HCT116 (cell line): ENCODE data around the gene BTF3L4. TPM values are rescaled to one million over a fixed set of nuclear protein-coding genes. Genes with fewer than 3 reads are reported as not detected.
A peak's percentile ranks its signal among the peaks of the same experiment; 100 is the strongest.

Source experiments
- ATAC-seq: fragments of 200-7000 bp; cut with Tn5 transposase; 2 replicates; pipeline ENCODE4 v1.9.1; 2020; ENCODE audit warnings: mild to moderate bottlenecking, moderate library complexity
- BruUV-seq: library from RNA; stranded (reverse); fragments of 400-500 nt; replicated peaks from 2 replicates; lab custom pipeline; 2021; lab: Mats Ljungman, UMichigan
- CTCF ChIA-PET: fragments of 300-600 bp; sonication (Branson Sonifier 250); formaldehyde crosslinking; loops from one replicate; lab custom pipeline; 2021; ENCODE audit warnings: antibody characterized with exemption; lab: Charles Lee
- POLR2A ChIA-PET: fragments of 300-600, 350-600 bp; sonication (Branson Sonifier 250); formaldehyde crosslinking; loops from one replicate; lab custom pipeline; 2021; ENCODE audit warnings: antibody characterized with exemption; lab: Charles Lee
- RAD21 ChIA-PET, 2 experiments: fragments of 300-600 bp; sonication (Branson Sonifier 250); formaldehyde crosslinking; loops; one replicate each; lab custom pipeline; 2023; ENCODE audit warnings: low total read pairs in 2 of 2; ENCODE audit not compliant: uncharacterized antibody in 2 of 2, unreplicated experiment in 2 of 2, low non-redundant PET in 1 of 2; lab: Charles Lee
- DNase-seq: peaks from one replicate; pipeline ENCODE4 v3.0.0-alpha.2; 2010; ENCODE audit warnings: low read depth, low spot score
- H2AFZ ChIP-seq: fragments of 200-600 bp; shearing (Covaris generic), sonication (generic); 2 replicates; pipeline ENCODE4 v1.6.1; 2017; ENCODE audit warnings: low read depth, mixed run types, mixed read lengths, antibody characterized with exemption, low read length; ENCODE audit not compliant: poor library complexity, severe bottlenecking
- H3K27ac ChIP-seq: 2 replicates; pipeline ENCODE4 v1.5.1; 2012; ENCODE audit warnings: low read depth, low read length
- H3K27me3 ChIP-seq: fragments of 200-600 bp; sonication (generic); 2 replicates; pipeline ENCODE4 v1.6.1; 2016; ENCODE audit warnings: mixed run types, low read length, mixed read lengths; ENCODE audit not compliant: insufficient read depth
- H3K36me3 ChIP-seq, 2 experiments: fragments of 200-500 bp in 1 of 2; fragments of 200-600 bp in 1 of 2; sonication (Bioruptor generic) in 1 of 2; sonication (generic) in 1 of 2; 2 replicates each; pipeline versions ENCODE4 v1.5.1 to v1.6.1; 2014 to 2016; ENCODE audit warnings: low read length in 2 of 2, inconsistent platforms in 1 of 2, mixed read lengths in 1 of 2, mixed run types in 1 of 2; ENCODE audit not compliant: insufficient read depth in 2 of 2, control insufficient read depth in 1 of 2
- H3K4me1 ChIP-seq, 2 experiments: fragments of 200-600 bp in 1 of 2; sonication (generic) in 1 of 2; 2 replicates each; pipeline versions ENCODE4 v1.5.1 to v1.6.1; 2012 to 2017; ENCODE audit warnings: low read length in 2 of 2, inconsistent platforms in 1 of 2, mild to moderate bottlenecking in 1 of 2, mixed read lengths in 1 of 2, mixed run types in 1 of 2, moderate library complexity in 1 of 2; ENCODE audit not compliant: insufficient read depth in 2 of 2, control insufficient read depth in 1 of 2
- H3K4me2 ChIP-seq: fragments of 200-600 bp; sonication (generic); 2 replicates; pipeline ENCODE4 v1.6.1; 2017; ENCODE audit warnings: mixed run types, low read length, mixed read lengths
- H3K4me3 ChIP-seq, 2 experiments: fragments of 200-600 bp in 1 of 2; sonication (generic) in 1 of 2; replicated peaks in 1 of 2; 2 replicates each; pipeline ENCODE4 v1.5.1; 2011 to 2016; ENCODE audit warnings: low read length in 2 of 2, control low read depth in 1 of 2, low read depth in 1 of 2, mild to moderate bottlenecking in 1 of 2, mixed read lengths in 1 of 2, mixed run types in 1 of 2
- H3K79me2 ChIP-seq: fragments of 200-600 bp; sonication (generic); 2 replicates; pipeline ENCODE4 v1.6.1; 2017; ENCODE audit warnings: mild to moderate bottlenecking, mixed run types, low read length, moderate library complexity, mixed read lengths; ENCODE audit not compliant: insufficient read depth
- H3K9ac ChIP-seq: fragments of 200-600 bp; sonication (generic); 2 replicates; pipeline ENCODE4 v1.6.1; 2016; ENCODE audit warnings: low read length, mixed read lengths
- H3K9me2 ChIP-seq: fragments of 200-600 bp; sonication (generic), shearing (Covaris generic); 2 replicates; pipeline ENCODE4 v1.6.1; 2017; ENCODE audit warnings: mixed run types, mild to moderate bottlenecking, moderate library complexity; ENCODE audit not compliant: insufficient read depth
- H3K9me3 ChIP-seq, 2 experiments: fragments of 200-500 bp in 1 of 2; fragments of 200-600 bp in 1 of 2; sonication (Bioruptor generic) in 1 of 2; sonication (generic) in 1 of 2; 2 replicates each; pipeline ENCODE4 v1.6.1; 2014 to 2017; ENCODE audit warnings: low read length in 2 of 2, mixed read lengths in 2 of 2, inconsistent platforms in 1 of 2, low read depth in 1 of 2, mild to moderate bottlenecking in 1 of 2, mixed run types in 1 of 2, moderate library complexity in 1 of 2; ENCODE audit not compliant: control insufficient read depth in 1 of 2, insufficient read depth in 1 of 2
- H4K20me1 ChIP-seq: fragments of 200-600 bp; sonication (generic), shearing (Covaris generic); 2 replicates; pipeline ENCODE4 v1.6.1; 2017; ENCODE audit warnings: mixed run types, mild to moderate bottlenecking, moderate library complexity; ENCODE audit not compliant: insufficient read depth
- ATF3 ChIP-seq: IDR thresholded peaks from 2 replicates; pipeline ENCODE4 v1.6.1; 2012
- CBX3 ChIP-seq: IDR thresholded peaks from 2 replicates; pipeline ENCODE4 v1.6.1; 2012; ENCODE audit warnings: low read depth
- CEBPB ChIP-seq: IDR thresholded peaks from 2 replicates; pipeline ENCODE4 v1.6.1; 2012; ENCODE audit warnings: low read depth
- EGR1 ChIP-seq: IDR thresholded peaks from 2 replicates; pipeline ENCODE4 v1.6.1; 2012; ENCODE audit warnings: low read depth
- ELF1 ChIP-seq: IDR thresholded peaks from 2 replicates; pipeline ENCODE4 v1.6.1; 2012; ENCODE audit warnings: low read depth, borderline replicate concordance
- EZH2 ChIP-seq: fragments of 200-600 bp; sonication (generic); IDR thresholded peaks from 2 replicates; pipeline ENCODE4 v1.6.1; 2017; ENCODE audit warnings: antibody characterized with exemption, mixed run types
- FOSL1 ChIP-seq: IDR thresholded peaks from 2 replicates; pipeline ENCODE4 v1.6.1; 2012; ENCODE audit warnings: low read depth
- JUND ChIP-seq: IDR thresholded peaks from 2 replicates; pipeline ENCODE4 v1.6.1; 2012
- MAX ChIP-seq: IDR thresholded peaks from 2 replicates; pipeline ENCODE4 v1.6.1; 2012
- RAD21 ChIP-seq: IDR thresholded peaks from 2 replicates; pipeline ENCODE4 v1.6.1; 2012; ENCODE audit warnings: low read depth, mild to moderate bottlenecking
- SIN3A ChIP-seq: IDR thresholded peaks from 2 replicates; pipeline ENCODE4 v1.6.1; 2012; ENCODE audit warnings: low read depth
- SP1 ChIP-seq: IDR thresholded peaks from 2 replicates; pipeline ENCODE4 v1.6.1; 2012; ENCODE audit warnings: low read depth
- TCF7L2 ChIP-seq: IDR thresholded peaks from 2 replicates; pipeline ENCODE4 v1.7.0; 2011; ENCODE audit warnings: borderline replicate concordance, inconsistent platforms; ENCODE audit not compliant: insufficient read depth, insufficient read length; ENCODE audit errors: extremely low read depth
- YY1 ChIP-seq: IDR thresholded peaks from 2 replicates; pipeline ENCODE4 v1.6.1; 2011; ENCODE audit warnings: low read length, low read depth, moderate library complexity, mild to moderate bottlenecking; ENCODE audit not compliant: insufficient replicate concordance; ENCODE audit errors: extremely low read depth
- ZBTB33 ChIP-seq: IDR thresholded peaks from 2 replicates; pipeline ENCODE4 v1.6.1; 2011; ENCODE audit warnings: mild to moderate bottlenecking, low read length, moderate library complexity; ENCODE audit not compliant: insufficient replicate concordance; ENCODE audit errors: extremely low read depth
- ZFX ChIP-seq: fragments of 450-650 bp; IDR thresholded peaks from 2 replicates; pipeline ENCODE4 v1.6.1; 2017
- ZNF274 ChIP-seq: fragments of 200-500 bp; sonication (Bioruptor generic); IDR thresholded peaks from 2 replicates; pipeline ENCODE4 v1.6.1; 2014; ENCODE audit warnings: mild to moderate bottlenecking, low read depth, low read length, inconsistent platforms
- intact Hi-C: fragments of 100-400 bp; cut with micrococcal nuclease; formaldehyde crosslinking; loops from 2 replicates; pipeline ENCODE4 v1.10.0; 2022
- total RNA-seq: library from RNA; stranded (reverse); gene quantifications from one replicate; pipeline ENCODE4 v1.2.1, GENCODE V29; 2021; ENCODE audit not compliant: unreplicated experiment
- TF ChIP-seq, protein P1 (sequence below), 3 experiments: fragments of 200-600 bp in 1 of 3; sonication (generic) in 1 of 3; IDR thresholded peaks in 2 of 3; conservative IDR thresholded peaks in 1 of 3; 2 replicates each; pipeline ENCODE4 v1.5.1; 2012 to 2017; ENCODE audit warnings: low read depth in 2 of 3, low read length in 2 of 3, antibody characterized with exemption in 1 of 3, borderline replicate concordance in 1 of 3, control low read depth in 1 of 3, mild to moderate bottlenecking in 1 of 3, mixed read lengths in 1 of 3, mixed run types in 1 of 3, moderate library complexity in 1 of 3; ENCODE audit not compliant: insufficient read depth in 1 of 3
- TF ChIP-seq, protein P2 (sequence below): IDR thresholded peaks from 2 replicates; pipeline ENCODE4 v1.6.1; 2012; ENCODE audit warnings: low read depth

BTF3L4 gene
- total RNA-seq, 1 experiment from 2014 or later: 56.6 TPM

DNA sequence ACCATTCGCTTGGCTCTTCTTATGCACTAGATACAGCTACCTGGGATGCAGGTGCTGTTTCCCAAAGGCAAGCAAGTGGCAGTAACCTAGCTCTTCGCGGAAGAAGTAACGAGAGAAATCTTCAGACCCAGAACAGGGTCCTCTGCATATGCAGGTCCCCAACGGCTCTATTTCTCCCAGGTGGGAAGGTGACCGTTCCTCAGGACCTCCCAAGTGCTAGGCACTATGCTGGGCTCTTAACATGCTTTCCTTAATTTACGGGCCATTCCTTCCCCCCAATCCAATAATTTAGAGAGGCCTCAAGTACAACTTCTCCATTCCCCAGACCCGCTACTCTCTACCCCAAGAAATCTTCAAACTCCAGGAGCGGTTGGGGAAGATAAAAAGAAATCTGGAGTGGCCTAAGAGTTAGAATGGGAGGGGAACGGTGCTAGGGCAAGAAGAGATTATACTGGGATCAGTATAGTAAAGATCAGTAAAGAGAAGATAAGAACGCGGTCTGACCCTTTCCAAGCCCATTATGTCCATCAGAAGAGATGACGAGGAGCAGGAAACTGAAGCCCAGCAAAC is 1.5 kb upstream of the BTF3L4 start:
- H3K79me2 ChIP-seq: peaks cover 82% of the 10 kb centered on the region
- H2AFZ ChIP-seq: peak overlapping the region; percentile 41
- TSS peak; percentile 49 for BruUV-seq
- DNase-seq (no peak), ATAC-seq (no peak)
- ChIA-PET POLR2A (interaction anchor here (0.6 to 1.5 kb wide), 6 partner anchors 10 to 312 kb away, joined by 3 to 9 read pairs (median 3); partner anchors contain the start of gene CC2D1B), RAD21 (no interaction called here), CTCF (interaction anchor here (1.1 kb wide), 1 partner anchor 158 kb away, joined by 3 read pairs; no protein-coding TSS in a partner anchor)
- H3K4me2 ChIP-seq: peak overlapping the region; percentile 87
- peak overlapping the region; percentile 80 for H3K27ac ChIP-seq
- no peaks in the 10 kb centered on the region for H4K20me1 ChIP-seq
- peaks cover 10 to 31% of the 10 kb centered on the region in 2 experiments for H3K4me1 ChIP-seq
- H3K9me2 ChIP-seq: no peaks in the 10 kb centered on the region
- intact Hi-C loops: no loop called here
- H3K4me3 ChIP-seq: peak overlapping the region; percentile 69 to 96
- no peaks in the 10 kb centered on the region for H3K9me3 ChIP-seq
- H3K27me3 ChIP-seq: no peaks in the 10 kb centered on the region
- TF ChIP-seq EZH2 (no peak), CBX3 (no peak), ZFX (no peak), SP1 (no peak), RAD21 (no peak), EGR1 (no peak; the same call in 1 of the 2 replicates), ZBTB33 (no peak), SIN3A (no peak), JUND (no peak), FOSL1 (no peak), YY1 (no peak), ATF3 (no peak), TCF7L2 (no peak), MAX (no peak), ZNF274 (no peak), ELF1 (no peak), CEBPB (no peak)
- TF ChIP-seq, protein P1, sequence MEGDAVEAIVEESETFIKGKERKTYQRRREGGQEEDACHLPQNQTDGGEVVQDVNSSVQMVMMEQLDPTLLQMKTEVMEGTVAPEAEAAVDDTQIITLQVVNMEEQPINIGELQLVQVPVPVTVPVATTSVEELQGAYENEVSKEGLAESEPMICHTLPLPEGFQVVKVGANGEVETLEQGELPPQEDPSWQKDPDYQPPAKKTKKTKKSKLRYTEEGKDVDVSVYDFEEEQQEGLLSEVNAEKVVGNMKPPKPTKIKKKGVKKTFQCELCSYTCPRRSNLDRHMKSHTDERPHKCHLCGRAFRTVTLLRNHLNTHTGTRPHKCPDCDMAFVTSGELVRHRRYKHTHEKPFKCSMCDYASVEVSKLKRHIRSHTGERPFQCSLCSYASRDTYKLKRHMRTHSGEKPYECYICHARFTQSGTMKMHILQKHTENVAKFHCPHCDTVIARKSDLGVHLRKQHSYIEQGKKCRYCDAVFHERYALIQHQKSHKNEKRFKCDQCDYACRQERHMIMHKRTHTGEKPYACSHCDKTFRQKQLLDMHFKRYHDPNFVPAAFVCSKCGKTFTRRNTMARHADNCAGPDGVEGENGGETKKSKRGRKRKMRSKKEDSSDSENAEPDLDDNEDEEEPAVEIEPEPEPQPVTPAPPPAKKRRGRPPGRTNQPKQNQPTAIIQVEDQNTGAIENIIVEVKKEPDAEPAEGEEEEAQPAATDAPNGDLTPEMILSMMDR (IDR thresholded peaks at IDR 0.05 in 2 of 3, conservative IDR thresholded peaks at IDR 0.05 in 1 of 3; ENCODE audit: borderline replicate concordance in 1 of 3, insufficient read depth in 1 of 3, low read depth in 2 of 3, low read length in 2 of 3): no peak
- TF ChIP-seq, protein P2, sequence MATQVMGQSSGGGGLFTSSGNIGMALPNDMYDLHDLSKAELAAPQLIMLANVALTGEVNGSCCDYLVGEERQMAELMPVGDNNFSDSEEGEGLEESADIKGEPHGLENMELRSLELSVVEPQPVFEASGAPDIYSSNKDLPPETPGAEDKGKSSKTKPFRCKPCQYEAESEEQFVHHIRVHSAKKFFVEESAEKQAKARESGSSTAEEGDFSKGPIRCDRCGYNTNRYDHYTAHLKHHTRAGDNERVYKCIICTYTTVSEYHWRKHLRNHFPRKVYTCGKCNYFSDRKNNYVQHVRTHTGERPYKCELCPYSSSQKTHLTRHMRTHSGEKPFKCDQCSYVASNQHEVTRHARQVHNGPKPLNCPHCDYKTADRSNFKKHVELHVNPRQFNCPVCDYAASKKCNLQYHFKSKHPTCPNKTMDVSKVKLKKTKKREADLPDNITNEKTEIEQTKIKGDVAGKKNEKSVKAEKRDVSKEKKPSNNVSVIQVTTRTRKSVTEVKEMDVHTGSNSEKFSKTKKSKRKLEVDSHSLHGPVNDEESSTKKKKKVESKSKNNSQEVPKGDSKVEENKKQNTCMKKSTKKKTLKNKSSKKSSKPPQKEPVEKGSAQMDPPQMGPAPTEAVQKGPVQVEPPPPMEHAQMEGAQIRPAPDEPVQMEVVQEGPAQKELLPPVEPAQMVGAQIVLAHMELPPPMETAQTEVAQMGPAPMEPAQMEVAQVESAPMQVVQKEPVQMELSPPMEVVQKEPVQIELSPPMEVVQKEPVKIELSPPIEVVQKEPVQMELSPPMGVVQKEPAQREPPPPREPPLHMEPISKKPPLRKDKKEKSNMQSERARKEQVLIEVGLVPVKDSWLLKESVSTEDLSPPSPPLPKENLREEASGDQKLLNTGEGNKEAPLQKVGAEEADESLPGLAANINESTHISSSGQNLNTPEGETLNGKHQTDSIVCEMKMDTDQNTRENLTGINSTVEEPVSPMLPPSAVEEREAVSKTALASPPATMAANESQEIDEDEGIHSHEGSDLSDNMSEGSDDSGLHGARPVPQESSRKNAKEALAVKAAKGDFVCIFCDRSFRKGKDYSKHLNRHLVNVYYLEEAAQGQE: no peak
- peaks cover 4 to 8% of the 10 kb centered on the region in 2 experiments; a peak in 2 of 4 replicates for H3K36me3 ChIP-seq
- peak overlapping the region; percentile 92 for H3K9ac ChIP-seq
